ENCODE measurements around the gene MALRD1.

MALRD1 gene

DNA sequence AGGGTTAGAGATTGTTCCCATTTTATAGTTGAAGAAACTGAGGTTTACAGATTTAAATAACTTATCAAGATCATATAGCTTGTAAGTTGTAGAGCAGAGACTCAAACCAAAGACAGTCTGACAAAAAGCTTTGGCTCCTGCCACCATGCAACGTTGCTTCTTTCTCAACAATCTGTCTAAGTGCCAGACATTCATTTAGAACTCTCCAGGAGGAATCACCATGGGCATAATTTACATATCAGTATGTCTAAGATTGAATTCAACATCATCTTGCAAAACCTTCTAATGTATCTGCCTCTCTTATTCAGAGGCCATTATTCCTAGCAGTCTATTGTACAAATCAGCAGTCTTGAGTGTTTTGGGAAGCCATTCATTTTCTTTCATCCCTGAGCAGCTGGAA, 604.1 kb downstream of the MALRD1 start:
- no peak for DNase-seq (ENCODE audit: low spot score)

DNA sequence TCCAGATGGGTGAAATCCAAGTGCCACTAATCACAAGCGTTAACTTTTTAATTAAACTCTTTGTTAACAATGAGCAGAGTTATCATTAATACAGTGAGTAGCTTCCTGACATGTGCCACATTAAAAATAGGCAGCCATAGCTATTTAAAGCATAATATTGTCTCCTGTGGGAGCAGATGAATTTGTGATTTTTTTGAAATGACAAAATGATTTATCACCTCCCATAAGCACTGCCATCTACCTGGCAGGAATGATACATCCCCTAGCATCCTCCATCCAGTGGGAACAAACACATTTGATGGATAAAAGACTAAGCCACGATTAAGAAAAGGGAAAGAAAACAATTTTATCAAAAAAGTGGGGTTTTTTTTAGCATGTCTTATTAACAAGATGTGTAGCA, 605.3 kb downstream of the MALRD1 start:
- DNase-seq (ENCODE audit: low spot score), result no peak

DNA sequence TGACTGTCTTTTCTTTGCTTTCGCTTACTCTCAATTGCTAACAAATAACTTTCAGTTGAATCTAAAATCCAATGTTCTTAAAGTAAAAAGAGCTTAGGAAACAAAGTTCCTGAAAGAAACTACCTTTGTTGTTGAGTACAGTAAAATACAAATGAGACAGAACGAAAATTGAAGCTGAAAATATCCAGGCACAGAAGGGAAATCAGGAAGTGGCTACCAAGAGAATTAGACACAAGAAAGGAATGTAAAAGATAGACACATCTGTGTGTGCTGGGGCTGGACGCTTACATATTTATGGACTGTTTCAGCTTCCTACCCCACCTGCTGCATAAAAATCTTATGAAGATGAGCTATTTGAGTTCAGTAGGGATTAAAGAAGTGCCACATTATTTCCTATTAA, 606.0 kb downstream of the MALRD1 start:
- peak; percentile 34 for DNase-seq (ENCODE audit: low spot score)

DNA sequence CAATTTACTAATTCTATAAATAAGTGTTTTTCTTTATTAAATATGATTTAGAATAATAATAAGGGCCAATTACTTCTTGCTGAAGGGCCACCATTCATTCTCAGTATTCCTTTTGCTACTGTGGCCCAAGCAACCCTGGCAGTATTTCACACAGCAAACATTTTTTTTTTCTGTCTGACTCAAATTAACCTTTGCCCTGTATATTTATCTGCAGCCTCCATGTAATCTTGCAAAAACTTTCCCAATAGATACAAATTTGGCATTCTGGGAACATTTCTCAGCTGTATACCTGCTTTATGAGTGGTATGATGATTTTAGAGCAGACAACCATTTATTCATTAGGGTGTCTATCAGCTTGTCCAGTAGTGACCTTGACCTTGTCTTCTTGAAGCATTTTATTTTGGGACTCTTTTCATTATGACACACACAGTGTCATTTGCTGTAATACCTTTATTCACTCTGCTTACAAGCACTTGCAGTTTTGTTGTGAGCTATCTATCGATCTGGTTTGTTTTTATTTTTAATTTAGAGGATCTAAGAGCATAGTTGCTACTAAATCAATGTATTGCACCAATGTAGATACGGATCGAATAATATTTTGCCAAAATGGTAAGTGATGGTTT, 607.9 kb downstream of the MALRD1 start:
- no peak for DNase-seq (ENCODE audit: low spot score)

DNA sequence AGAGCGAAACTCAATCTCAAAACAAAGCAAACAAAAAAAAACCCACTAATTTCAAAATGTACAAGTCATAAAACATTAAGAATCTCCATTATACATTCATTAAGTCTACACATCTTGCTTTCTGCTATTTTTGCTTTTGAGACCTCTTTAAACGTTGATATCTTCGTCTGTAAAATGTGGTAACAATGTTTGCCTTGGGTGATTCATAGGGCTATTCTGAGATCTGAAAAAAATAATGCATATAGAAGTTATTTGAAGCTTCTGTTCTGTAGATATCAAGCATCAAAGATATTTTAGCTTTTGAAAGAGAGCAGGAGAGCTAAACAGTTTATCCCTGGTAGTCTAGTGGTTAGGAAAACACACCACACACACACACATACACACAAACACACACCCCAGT, 609.5 kb downstream of the MALRD1 start:
- DNase-seq (ENCODE audit: low spot score), result peak; percentile 7

DNA sequence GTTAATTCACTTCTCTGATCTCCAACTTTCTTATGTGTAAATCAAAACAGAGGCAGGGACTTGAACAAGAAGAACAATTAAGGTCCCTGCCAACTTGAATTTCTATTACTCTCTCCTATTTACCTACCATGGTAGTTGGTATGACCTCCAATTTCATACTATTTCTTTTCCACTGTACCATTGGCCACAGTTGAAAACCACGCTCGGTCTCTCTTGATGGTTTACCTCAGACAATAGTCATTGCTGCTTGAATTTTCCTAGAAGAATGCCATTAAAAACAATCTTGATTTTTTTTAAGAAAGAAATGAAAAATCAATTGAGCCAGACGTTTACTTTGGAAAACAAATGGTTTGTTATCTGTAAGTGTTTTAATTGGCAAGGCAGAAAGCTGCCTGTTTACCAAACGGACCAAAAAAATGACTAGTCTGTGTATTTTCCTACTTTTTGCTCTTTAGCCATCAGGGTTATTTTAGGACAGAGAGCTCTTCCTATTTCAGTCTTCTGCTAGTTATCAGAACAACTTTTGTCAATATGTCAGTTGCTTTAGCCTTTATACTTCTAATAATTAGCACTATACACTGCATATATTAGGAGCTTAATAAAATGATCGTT, 610.1 kb downstream of the MALRD1 start:
- DNase-seq (ENCODE audit: low spot score), result no peak

DNA sequence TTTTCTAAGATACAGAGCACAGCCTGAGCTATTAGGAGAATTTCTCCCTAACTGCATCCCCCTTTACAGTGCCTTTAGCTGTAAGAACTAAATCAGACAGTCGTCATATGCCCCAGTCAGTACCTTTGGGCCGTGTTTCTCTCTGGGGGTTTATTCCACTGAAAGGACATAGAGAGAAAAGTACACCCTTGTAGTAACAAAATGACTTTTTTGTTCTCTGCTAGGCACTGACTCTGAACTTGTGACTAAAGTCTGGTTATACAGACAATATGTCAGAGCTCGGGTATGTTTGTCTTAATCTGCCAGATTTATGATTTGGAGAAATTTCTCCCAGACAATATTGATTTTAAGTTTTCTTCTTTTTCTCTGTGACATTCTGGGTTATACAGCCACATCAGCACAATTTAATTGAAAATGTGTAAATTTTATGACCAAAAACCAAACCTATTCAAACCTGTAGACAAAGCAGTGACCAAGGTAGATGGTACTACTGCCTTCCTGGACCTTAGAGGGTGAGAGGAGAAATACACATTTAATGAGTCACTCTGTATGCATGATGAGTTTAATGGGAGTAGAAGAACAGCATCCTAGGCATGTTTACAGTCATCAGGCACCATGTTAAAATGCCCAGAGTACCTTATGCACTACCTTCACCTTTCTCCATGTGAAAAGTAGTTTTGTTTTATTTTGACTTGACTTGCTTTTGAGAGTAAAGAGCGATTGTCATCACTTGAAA, 611.5 kb downstream of the MALRD1 start:
- peak; percentile 10 for DNase-seq (ENCODE audit: low spot score)

DNA sequence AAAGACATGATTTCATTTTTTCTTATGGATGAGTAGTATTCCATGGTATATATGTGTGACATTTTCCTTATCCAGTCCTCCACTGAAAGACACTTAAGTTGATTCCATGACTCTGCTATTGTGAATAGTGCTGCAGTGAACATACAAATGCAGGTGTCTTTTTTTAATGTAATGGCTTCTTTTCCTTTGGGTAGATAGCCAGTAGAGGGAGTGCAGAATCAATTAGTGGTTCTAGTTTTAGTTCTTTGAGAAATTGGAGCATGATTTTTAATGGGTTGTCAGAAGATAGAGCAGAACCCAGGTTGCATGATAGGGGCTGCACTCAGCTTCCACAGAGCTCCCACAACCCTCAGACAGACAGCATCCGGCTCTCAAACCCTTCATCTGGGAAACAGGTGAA, 614.7 kb downstream of the MALRD1 start:
- no peak for DNase-seq (ENCODE audit: low spot score)

DNA sequence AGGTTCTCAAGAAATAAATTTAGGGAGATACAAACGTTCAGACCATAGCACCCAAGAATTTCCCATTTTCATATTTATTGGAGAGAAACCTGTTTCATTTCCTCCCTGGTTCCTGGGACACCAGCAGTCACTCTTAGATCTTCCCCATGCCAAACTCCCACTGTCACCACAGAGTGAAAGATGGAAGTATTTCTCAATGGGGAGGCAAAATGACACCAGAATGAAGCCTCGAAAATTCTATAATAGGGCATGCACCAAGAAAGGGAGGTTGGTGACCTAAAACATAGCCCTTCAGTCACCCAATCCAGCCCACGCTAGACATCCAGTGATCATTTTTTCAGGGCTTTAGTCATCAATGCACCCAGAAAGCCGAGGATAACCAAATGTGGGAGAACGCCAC, 619.5 kb downstream of the MALRD1 start:
- no peak for DNase-seq (ENCODE audit: low spot score)

DNA sequence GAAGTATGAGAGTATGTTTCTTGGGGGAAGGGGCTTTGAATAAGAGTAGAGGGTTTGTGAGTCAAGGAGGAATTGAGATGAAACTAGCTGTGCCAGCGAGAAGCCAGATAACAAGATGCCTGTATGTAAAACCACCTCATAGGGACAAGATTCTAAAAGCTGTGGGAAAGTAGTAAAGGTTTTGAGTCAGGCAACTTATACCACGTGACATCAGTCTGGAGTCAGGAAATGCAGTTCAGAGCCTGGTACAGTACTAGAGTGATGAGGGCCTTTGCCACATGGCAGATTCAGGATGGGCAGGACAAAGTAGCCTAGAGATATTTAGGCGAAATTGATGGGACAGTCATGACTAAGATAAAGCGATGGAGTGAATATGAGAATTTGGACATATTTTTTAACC, 627.5 kb downstream of the MALRD1 start:
- no peak for DNase-seq (ENCODE audit: low spot score)

DNA sequence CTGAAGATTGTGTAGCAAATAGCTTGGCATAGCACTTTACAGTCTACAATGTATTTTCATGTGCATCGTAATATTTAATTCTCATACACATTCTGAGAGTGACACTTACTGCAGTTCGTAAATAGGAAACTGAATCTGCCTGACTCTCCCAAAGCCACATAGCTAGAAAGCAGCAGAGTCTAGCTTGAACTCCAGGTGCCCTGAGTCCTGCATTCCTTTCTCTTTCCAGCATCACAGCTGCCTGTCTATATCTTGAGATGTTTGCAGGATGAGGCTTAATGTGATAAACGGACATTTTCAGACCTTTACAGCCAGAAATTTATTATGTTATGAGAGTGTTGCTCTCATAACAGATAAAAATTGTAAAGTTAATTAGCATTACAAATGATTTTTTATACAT, 634.8 kb downstream of the MALRD1 start:
- no peak for DNase-seq (ENCODE audit: low spot score)

DNA sequence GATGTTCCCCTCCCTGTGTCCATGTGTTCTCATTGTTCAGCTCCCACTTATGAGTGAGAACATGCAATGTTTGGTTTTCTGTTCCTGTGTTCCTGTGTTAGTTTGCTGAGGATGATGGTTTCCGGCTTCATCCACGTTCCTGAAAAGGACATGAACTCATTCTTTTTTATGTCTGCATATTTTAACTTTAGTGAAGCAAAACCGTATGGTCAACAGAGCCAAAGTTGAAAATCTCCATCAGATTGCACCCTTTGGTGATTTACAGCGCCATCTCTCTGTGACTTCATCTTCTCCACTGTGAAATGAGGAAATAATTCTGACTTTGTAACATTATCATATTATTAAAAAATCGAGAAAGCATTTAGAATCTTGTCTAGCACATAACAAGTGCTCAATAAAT, 635.4 kb downstream of the MALRD1 start:
- DNase-seq (ENCODE audit: low spot score), result no peak

DNA sequence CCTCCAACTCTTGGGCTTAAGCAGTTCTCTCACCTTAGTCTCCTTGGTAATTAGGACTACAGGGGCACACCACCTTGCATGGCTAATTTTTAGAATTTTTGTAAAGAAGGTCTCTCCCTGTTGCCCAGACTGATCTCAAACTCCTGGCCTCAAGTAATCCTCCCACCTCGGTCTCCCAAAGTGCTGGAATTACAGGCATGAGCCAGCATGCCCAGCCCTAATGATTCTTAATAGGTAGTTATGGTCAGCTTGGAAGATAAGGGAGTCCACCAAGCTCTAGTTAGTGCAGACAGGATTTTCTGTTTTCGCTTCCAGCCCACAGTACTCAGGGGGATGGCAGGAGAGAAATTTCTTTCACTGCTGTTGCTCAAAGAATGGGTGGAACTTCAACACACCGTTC, 639.7 kb downstream of the MALRD1 start:
- no peak for DNase-seq (ENCODE audit: low spot score)

DNA sequence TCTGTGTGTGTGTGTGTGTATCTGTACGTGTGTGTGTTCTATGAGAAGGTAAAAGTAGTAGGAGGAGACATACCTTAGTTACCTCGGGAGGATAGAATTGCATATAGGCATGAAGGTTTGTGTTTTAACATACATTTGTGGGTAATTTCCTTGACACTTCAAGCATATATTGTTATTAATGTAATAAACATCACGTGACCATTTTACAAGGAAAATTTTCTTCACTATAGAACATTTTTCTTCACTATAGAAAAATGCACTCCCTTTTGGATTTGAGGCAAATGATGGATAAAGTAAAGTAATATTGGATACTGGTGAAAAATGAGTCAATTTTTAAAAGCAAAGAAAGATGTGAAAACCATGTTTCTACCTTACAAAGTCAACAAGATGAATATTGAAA, 640.6 kb downstream of the MALRD1 start:
- DNase-seq (ENCODE audit: low spot score), result no peak

DNA sequence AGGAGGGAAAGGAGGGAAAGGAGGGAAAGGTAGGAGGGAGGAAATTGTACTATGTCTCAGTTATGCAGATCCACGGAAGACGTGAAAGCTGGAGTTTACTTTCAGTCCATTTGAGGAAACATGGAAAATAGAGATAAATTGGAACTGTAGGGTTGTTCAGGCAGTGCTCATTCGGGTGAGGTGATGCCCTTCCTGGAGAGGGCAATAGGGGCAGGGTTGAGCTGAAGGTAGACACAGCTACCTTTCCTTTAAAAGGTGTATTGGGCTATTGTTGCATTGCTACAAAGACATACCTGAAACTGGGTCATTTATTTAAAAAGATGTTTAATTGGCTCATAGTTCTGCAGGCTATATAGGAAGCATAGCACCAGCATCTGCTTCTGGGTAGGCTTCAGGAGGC, 650.7 kb downstream of the MALRD1 start:
- DNase-seq (ENCODE audit: low spot score), result no peak

DNA sequence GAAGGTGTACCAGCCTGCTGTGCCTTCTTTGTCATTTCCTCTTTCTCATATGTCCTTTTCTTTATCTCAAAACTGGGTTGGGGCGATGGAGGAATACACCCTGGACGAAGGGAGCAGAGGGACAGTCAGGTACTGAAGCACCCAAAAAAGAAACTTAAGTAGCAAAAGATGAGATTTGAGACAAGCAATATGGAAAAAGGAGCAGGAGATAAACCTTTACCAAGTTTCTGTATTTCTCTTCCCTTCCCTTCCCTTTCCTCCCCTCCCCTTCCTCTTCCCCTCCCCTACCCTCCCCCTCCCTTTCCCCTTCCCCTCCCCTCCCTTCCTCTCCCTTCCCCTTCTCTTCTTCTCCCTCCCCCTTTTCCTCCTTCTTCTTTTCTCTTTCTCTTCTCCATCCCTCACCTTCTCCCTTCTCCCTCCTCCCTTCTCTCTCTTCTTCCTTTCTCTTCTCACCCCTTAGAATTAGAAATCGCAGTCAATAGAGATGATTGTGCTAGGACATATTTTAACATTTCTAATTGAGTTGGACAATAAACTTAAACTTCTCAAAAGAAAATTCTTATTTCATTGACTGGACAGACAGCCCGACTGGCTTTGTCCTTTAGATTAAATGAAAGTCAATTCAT, 652.9 kb downstream of the MALRD1 start:
- no peak for DNase-seq (ENCODE audit: low spot score)

DNA sequence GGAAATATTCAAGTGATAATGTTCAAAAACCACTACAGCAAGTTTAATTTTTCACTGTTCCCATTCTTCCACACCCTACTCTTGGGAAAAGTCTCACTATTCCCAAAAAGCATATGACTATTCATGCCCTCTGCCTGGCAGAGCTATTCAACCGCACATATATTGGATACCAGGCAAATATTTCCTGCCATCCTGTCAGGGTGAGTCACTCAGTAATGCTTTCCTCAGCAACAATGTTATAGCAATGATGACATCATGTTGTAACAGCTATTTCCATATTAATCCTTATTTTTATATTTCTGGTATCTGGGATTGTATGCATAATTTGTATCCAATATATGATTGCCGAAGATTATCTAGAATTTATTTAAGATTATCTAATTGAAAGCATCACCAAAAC, 653.6 kb downstream of the MALRD1 start:
- peak; percentile 37 for DNase-seq (ENCODE audit: low spot score)

DNA sequence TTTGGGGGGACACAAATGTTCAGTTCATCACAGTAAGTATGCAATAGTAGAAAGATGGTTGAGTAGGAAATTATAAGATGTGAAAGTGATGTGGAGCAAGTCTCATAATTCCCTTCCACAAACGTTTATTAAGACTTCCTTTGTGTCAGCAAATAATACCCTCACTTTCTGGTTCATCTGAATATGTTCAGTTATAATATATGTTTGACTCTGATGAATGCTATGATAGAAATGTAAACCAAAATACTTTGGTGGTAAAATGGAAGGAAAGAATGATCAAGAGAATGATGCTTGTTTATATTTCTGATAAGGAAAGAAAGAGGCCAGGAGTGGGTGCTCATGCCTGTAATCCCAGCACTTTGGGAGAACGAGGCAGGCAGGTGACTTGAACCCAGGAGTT, 655.9 kb downstream of the MALRD1 start:
- no peak for DNase-seq (ENCODE audit: low spot score)

DNA sequence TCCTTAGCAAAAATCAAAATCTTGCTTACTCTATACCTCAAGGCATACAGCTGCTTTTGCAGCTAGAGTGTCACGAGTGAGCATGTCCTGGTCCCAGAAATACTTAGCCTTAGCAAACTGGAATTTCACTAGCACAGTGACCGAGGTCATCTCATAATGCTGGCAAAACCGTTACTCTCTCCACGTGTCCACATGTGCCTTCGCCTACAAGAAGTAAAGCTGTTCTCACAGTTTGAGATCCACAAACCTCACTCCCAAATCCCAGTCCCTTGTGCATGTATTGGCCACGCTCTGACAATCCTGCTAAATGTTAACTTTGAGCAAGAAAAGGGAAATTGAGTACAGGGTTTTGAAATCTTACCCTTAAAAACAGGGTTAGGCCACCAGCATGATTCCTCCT, 656.6 kb downstream of the MALRD1 start:
- no peak for DNase-seq (ENCODE audit: low spot score)

DNA sequence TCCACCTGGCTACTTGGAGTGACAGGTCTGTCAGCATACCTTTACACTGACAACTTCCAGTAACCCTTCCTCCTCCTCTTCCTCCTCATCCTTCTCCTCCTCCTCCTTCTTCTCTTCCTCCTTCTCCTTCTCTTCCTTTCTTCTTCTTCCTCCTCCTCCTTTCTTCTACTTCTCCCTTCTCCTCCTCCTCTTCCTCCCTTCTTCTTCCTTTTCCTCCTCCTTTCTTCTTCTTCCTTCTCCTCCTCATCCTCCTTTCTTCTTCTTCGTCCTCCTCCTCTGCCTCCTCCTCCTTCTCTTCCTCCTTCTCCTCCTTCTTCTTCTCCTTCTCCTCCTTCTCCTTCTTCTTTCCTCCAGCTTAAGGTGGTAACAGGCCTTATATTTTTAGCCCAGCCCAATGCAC, 658.3 kb downstream of the MALRD1 start:
- DNase-seq (ENCODE audit: low spot score), result no peak

DNA sequence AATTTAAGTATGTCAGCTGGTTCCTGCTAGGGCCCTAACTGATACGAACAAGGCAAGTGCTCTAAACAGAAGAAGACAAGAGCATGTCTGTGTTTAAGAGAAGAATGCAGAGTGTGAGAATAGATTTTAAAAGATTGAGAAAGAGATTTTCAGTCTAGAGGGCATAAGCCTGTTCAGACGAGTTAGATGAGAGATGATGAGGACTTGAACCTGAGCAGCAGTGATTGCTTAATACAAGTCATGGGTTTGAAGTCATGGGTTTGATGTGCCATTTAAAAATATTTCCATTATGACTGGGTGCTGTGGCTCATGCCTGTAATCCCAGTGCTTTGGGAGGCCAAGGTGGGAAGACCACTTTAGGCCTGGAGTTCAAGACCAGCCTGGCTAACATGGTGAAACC, 658.8 kb downstream of the MALRD1 start:
- DNase-seq (ENCODE audit: low spot score), result no peak

DNA sequence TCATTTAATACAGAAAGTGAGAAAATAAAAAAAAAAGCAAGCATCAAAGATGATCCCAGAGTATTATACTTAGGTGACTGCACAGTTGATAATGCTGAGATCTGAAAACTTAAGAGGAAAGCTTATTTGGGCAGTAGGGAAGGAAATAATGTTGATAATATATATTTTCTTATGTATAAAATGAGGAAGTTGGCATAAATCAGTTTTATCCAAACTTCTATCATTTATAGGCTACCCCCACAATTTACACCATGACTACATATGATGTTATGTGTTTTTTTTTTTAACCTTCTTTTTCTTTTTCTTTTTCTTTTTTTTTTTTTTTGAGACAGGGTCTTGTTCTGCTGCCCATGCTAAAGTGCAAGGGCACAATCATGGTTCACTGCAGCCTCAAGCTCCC, 659.4 kb downstream of the MALRD1 start:
- DNase-seq (ENCODE audit: low spot score), result no peak

DNA sequence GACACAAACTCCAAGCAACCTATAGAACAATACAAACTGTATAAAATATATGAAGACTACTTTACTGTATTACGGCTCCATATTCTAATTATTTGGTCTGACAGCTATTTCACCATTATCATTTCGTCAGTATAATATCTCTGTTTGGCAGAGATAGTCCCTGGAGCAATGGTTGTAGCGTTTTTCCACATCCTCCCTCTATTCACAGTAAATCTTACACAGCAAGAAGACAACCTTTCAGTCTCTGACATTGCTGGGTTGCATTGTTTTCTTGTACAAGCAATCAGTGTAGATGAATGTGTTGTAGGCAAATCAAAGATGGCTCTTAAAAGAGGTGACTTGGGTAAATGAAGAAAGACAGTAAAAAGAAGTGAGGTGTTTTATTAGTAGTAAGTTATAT, 662.0 kb downstream of the MALRD1 start:
- DNase-seq (ENCODE audit: low spot score), result no peak

All from hepatic stellate cell (primary cell).